Measurements from ENCODE around the gene DNAH14.

The DNAH14 gene

GRCh38 chr1:224914292-224914900 is 15.1 kb upstream of the DNAH14 start (continued):
- TF ChIP-seq BCL6B (tag by site-specific recombination; IDR thresholded peaks at IDR 0.05) = no peak
- TF ChIP-seq SETDB1 (IDR thresholded peaks at IDR 0.05; ENCODE audit: insufficient read length, low read length) = peak; percentile 98
- no peak for TF ChIP-seq ZNF292 (tag by site-specific recombination; IDR thresholded peaks at IDR 0.05; ENCODE audit: borderline replicate concordance, low read depth)
- TF ChIP-seq ZNF132 (tag by site-specific recombination; IDR thresholded peaks at IDR 0.05; ENCODE audit: borderline replicate concordance) = no peak
- TF ChIP-seq ZEB2 (tag by site-specific recombination; IDR thresholded peaks at IDR 0.05) = no peak
- TF ChIP-seq ZNF221 (tag by site-specific recombination; IDR thresholded peaks at IDR 0.05; ENCODE audit: borderline replicate concordance) = no peak
- TF ChIP-seq ZNF514 (tag by site-specific recombination; IDR thresholded peaks at IDR 0.05) = no peak
- TF ChIP-seq GFI1B (tag by site-specific recombination; IDR thresholded peaks at IDR 0.05) = no peak
- no peak for TF ChIP-seq ZBTB11 (tag by site-specific recombination; conservative IDR thresholded peaks at IDR 0.05; ENCODE audit: low read depth)
- no peak for TF ChIP-seq ZNF354C (tag by site-specific recombination; IDR thresholded peaks at IDR 0.05; ENCODE audit: borderline replicate concordance, low read depth)
- TF ChIP-seq ZBTB10 (tag by site-specific recombination; IDR thresholded peaks at IDR 0.05) = no peak
- no peak for TF ChIP-seq ZNF341 (tag by site-specific recombination; IDR thresholded peaks at IDR 0.05; ENCODE audit: low read depth)
- no peak for TF ChIP-seq ZNF157 (tag by site-specific recombination; IDR thresholded peaks at IDR 0.05)
- TF ChIP-seq ZNF76 (tag by site-specific recombination; IDR thresholded peaks at IDR 0.05; ENCODE audit: borderline replicate concordance, low read depth) = no peak
- TF ChIP-seq ZNF416 (tag by site-specific recombination; IDR thresholded peaks at IDR 0.05) = no peak
- TF ChIP-seq ZNF266 (tag by site-specific recombination; IDR thresholded peaks at IDR 0.05; ENCODE audit: low read depth) = no peak
- TF ChIP-seq ZNF621 (tag by site-specific recombination; IDR thresholded peaks at IDR 0.05) = no peak
- TF ChIP-seq ZFP41 (tag by site-specific recombination; IDR thresholded peaks at IDR 0.05; ENCODE audit: borderline replicate concordance) = no peak
- TF ChIP-seq ZBTB26 (tag by site-specific recombination; optimal IDR thresholded peaks at IDR 0.05) = no peak
- TF ChIP-seq ZNF558 (tag by site-specific recombination; IDR thresholded peaks at IDR 0.05) = no peak
- TF ChIP-seq ZNF677 (tag by site-specific recombination; IDR thresholded peaks at IDR 0.05) = peak; percentile 27; the same call in 1 of the 2 replicates
- TF ChIP-seq GLIS2 (tag by site-specific recombination; IDR thresholded peaks at IDR 0.05) = no peak
- TF ChIP-seq ZNF138 (tag by site-specific recombination; IDR thresholded peaks at IDR 0.05; ENCODE audit: borderline replicate concordance) = no peak
- TF ChIP-seq ZBTB20 (tag by site-specific recombination; IDR thresholded peaks at IDR 0.05) = no peak
- no peak for TF ChIP-seq ZNF18 (tag by site-specific recombination; IDR thresholded peaks at IDR 0.05)
- no peak for TF ChIP-seq ZNF155 (tag by site-specific recombination; IDR thresholded peaks at IDR 0.05)
- TF ChIP-seq ZNF16 (tag by site-specific recombination; IDR thresholded peaks at IDR 0.05; ENCODE audit: low read depth) = no peak
- TF ChIP-seq ZNF837 (tag by site-specific recombination; IDR thresholded peaks at IDR 0.05) = no peak
